HT1080 (cell line): Measurements from ENCODE around the gene RSPH3. TPM values are rescaled to one million over a fixed set of nuclear protein-coding genes. Genes with fewer than 3 reads are reported as not detected.
"Not testable (repeated sequence)": the region's sequence is repeated elsewhere in the genome, so short reads cannot be mapped to it uniquely, and the experiment has no call there.

Source experiments
- DNase-seq: peaks from one replicate; pipeline ENCODE4 v3.0.0-alpha.2; 2015; ENCODE audit warnings: low read depth
- polyA plus RNA-seq, 2 experiments: library from polyadenylated mRNA; depleted of rRNA; stranded (reverse); fragments of >200 nt; gene quantifications; 2 replicates each; pipeline ENCODE4 v1.2.3, GENCODE V29; 2015
- total RNA-seq: library from RNA; depleted of rRNA; stranded (reverse); fragments of >200 nt; shearing (Covaris generic); gene quantifications from 2 replicates; pipeline ENCODE4 v1.2.3, GENCODE V29; 2014; rRNA removed

Gene RSPH3
- 1.7 and 2.0 TPM in 2 replicates for total RNA-seq
- 2.6 and 4.2 TPM in 2 replicates for polyA plus RNA-seq (2015; cell fraction: cytosol; rRNA removed)
- polyA plus RNA-seq (2015; cell fraction: nucleus; rRNA removed): 3.5 and 4.2 TPM in 2 replicates

- peak; percentile 91 for DNase-seq
Measured at GRCh38 chr6:158999666-159000403, at the start of gene RSPH3. Gene RSPH3 (minus strand): TSS chr6:159000202. CDS start chr6:158999550, 652 bp downstream.

GRCh38 chr6:159047891-159048685 lies 48.1 kb upstream of the RSPH3 start:
- DNase-seq: no peak

- DNase-seq: no peak
Measured at GRCh38 chr6:159045801-159046200, 45.8 kb upstream of the RSPH3 start.

- no peak for DNase-seq
Measured at GRCh38 chr6:159044899-159045727, 45.1 kb upstream of the RSPH3 start, which contains the start of gene TAGAP. Gene TAGAP (minus strand): TSS chr6:159044991. CDS start chr6:159044146, 845 bp downstream.

GRCh38 chr6:159043947-159044346 lies 43.9 kb upstream of the RSPH3 start:
- DNase-seq: no peak

- no peak for DNase-seq
Measured at GRCh38 chr6:159043251-159043650, 43.2 kb upstream of the RSPH3 start.

GRCh38 chr6:159042826-159043181 lies 42.8 kb upstream of the RSPH3 start:
- no peak for DNase-seq

- DNase-seq: peak; percentile 51
Measured at GRCh38 chr6:159042003-159042825, 42.2 kb upstream of the RSPH3 start.

- no peak for DNase-seq
Measured at GRCh38 chr6:159041181-159041580, 41.2 kb upstream of the RSPH3 start.

GRCh38 chr6:159039885-159040258 lies 39.9 kb upstream of the RSPH3 start:
- DNase-seq: no peak

GRCh38 chr6:159038914-159039884 lies 39.2 kb upstream of the RSPH3 start:
- DNase-seq: no peak

GRCh38 chr6:159038318-159038717 lies 38.3 kb upstream of the RSPH3 start:
- not testable (repeated sequence) for DNase-seq

- no peak for DNase-seq
Measured at GRCh38 chr6:159037756-159038290, 37.8 kb upstream of the RSPH3 start.

- DNase-seq: no peak
Measured at GRCh38 chr6:159036673-159037072, 36.7 kb upstream of the RSPH3 start.

- no peak for DNase-seq
Measured at GRCh38 chr6:159035891-159036290, 35.9 kb upstream of the RSPH3 start.

- DNase-seq: no peak
Measured at GRCh38 chr6:159033160-159034049, 33.4 kb upstream of the RSPH3 start.

GRCh38 chr6:159031846-159032245 lies 31.8 kb upstream of the RSPH3 start:
- DNase-seq: no peak

GRCh38 chr6:159030168-159030567 lies 30.2 kb upstream of the RSPH3 start:
- no peak for DNase-seq
